WTC11 (cell line): Measurements from ENCODE around the gene MRPS30. TPM values are rescaled to one million over a fixed set of nuclear protein-coding genes. Genes with fewer than 3 reads are reported as not detected.

Source experiments
- ATF1 ChIP-seq: sonication (generic); formaldehyde crosslinking; IDR thresholded peaks from 2 replicates; pipeline ENCODE4 v1.8.1; 2023; ENCODE audit warnings: mild to moderate bottlenecking, moderate library complexity, missing genetic modification reagents
- ELF4 ChIP-seq: sonication (generic); formaldehyde crosslinking; IDR thresholded peaks from 2 replicates; pipeline ENCODE4 v1.8.1; 2022; ENCODE audit warnings: low read depth, mild to moderate bottlenecking, moderate library complexity, missing genetic modification reagents
- ESRRA ChIP-seq: sonication (generic); formaldehyde crosslinking; IDR thresholded peaks from 2 replicates; pipeline ENCODE4 v1.8.1; 2022; ENCODE audit warnings: mild to moderate bottlenecking, missing genetic modification reagents, borderline replicate concordance
- ETV6 ChIP-seq: sonication (generic); formaldehyde crosslinking; IDR thresholded peaks from 2 replicates; pipeline ENCODE4 v1.8.1; 2022; ENCODE audit warnings: mild to moderate bottlenecking, missing genetic modification reagents
- FOXK1 ChIP-seq: sonication (generic); formaldehyde crosslinking; IDR thresholded peaks from 2 replicates; pipeline ENCODE4 v1.8.0; 2022; ENCODE audit warnings: mild to moderate bottlenecking, moderate library complexity, missing genetic modification reagents
- GRHL2 ChIP-seq: fragments of 250-450 bp; sonication (Bioruptor Pico); IDR thresholded peaks from 2 replicates; pipeline ENCODE4 v1.8.0; 2022; ENCODE audit warnings: mild to moderate bottlenecking, moderate library complexity; ENCODE audit not compliant: insufficient replicate concordance, severe bottlenecking
- GTF2I ChIP-seq: fragments of 250-450 bp; sonication (Bioruptor Pico); conservative IDR thresholded peaks from 2 replicates; pipeline ENCODE4 v1.4.0; 2021; ENCODE audit warnings: mild to moderate bottlenecking
- HMGA2 ChIP-seq: fragments of 250-450 bp; sonication (Bioruptor Pico); IDR thresholded peaks from 2 replicates; pipeline ENCODE4 v1.4.0; 2021; ENCODE audit warnings: mild to moderate bottlenecking, moderate library complexity
- KAT7 ChIP-seq: sonication (generic); formaldehyde crosslinking; IDR thresholded peaks from 2 replicates; pipeline ENCODE4 v1.8.1; 2023; ENCODE audit warnings: missing genetic modification reagents, mild to moderate bottlenecking, borderline replicate concordance
- NFATC4 ChIP-seq: fragments of 250-450 bp; sonication (Bioruptor Pico); IDR thresholded peaks from 2 replicates; pipeline ENCODE4 v1.9.0; 2021; ENCODE audit warnings: mild to moderate bottlenecking
- TCF7 ChIP-seq: sonication (generic); formaldehyde crosslinking; IDR thresholded peaks from 2 replicates; pipeline ENCODE4 v1.8.0; 2022; ENCODE audit warnings: mild to moderate bottlenecking, low read depth, missing genetic modification reagents, moderate library complexity
- ZNF423 ChIP-seq: fragments of 250-450 bp; sonication (Bioruptor Pico); IDR thresholded peaks from 2 replicates; pipeline ENCODE4 v2.1.2; 2022; ENCODE audit warnings: mild to moderate bottlenecking, moderate library complexity
- total RNA-seq: library from RNA; stranded (reverse); gene quantifications from 3 replicates; pipeline ENCODE4 v1.2.3, GENCODE V29; 2021
- TF ChIP-seq, protein P1 (sequence below): sonication (generic); formaldehyde crosslinking; IDR thresholded peaks from 2 replicates; pipeline ENCODE4 v1.8.1; 2023; ENCODE audit warnings: mild to moderate bottlenecking, moderate library complexity, missing genetic modification reagents
- TF ChIP-seq, protein P2 (sequence below): sonication (generic); formaldehyde crosslinking; IDR thresholded peaks from 2 replicates; pipeline ENCODE4 v1.8.0; 2022; ENCODE audit warnings: mild to moderate bottlenecking, missing genetic modification reagents
- TF ChIP-seq, protein P3 (sequence below): sonication (generic); formaldehyde crosslinking; IDR thresholded peaks from 2 replicates; pipeline ENCODE4 v1.8.1; 2022; ENCODE audit warnings: mild to moderate bottlenecking, moderate library complexity, missing genetic modification reagents
- TF ChIP-seq, protein P4 (sequence below): fragments of 200-600 bp; IDR thresholded peaks from 2 replicates; pipeline ENCODE4 v1.8.0; 2022; ENCODE audit warnings: antibody characterized with exemption
- TF ChIP-seq, protein P5 (sequence below): sonication (generic); formaldehyde crosslinking; IDR thresholded peaks from 2 replicates; pipeline ENCODE4 v1.8.1; 2023; ENCODE audit warnings: mild to moderate bottlenecking, missing genetic modification reagents
- TF ChIP-seq, protein P6 (sequence below): sonication (generic); formaldehyde crosslinking; IDR thresholded peaks from 2 replicates; pipeline ENCODE4 v1.8.1; 2023; ENCODE audit warnings: mild to moderate bottlenecking, missing genetic modification reagents, moderate library complexity
- TF ChIP-seq, protein P7 (sequence below): sonication (generic); formaldehyde crosslinking; IDR thresholded peaks from 2 replicates; pipeline ENCODE4 v1.8.1; 2022; ENCODE audit warnings: low read depth, mild to moderate bottlenecking, moderate library complexity, missing genetic modification reagents, borderline replicate concordance

Gene MRPS30
- total RNA-seq, 1 experiment from 2014 or later = 83.9 TPM

DNA sequence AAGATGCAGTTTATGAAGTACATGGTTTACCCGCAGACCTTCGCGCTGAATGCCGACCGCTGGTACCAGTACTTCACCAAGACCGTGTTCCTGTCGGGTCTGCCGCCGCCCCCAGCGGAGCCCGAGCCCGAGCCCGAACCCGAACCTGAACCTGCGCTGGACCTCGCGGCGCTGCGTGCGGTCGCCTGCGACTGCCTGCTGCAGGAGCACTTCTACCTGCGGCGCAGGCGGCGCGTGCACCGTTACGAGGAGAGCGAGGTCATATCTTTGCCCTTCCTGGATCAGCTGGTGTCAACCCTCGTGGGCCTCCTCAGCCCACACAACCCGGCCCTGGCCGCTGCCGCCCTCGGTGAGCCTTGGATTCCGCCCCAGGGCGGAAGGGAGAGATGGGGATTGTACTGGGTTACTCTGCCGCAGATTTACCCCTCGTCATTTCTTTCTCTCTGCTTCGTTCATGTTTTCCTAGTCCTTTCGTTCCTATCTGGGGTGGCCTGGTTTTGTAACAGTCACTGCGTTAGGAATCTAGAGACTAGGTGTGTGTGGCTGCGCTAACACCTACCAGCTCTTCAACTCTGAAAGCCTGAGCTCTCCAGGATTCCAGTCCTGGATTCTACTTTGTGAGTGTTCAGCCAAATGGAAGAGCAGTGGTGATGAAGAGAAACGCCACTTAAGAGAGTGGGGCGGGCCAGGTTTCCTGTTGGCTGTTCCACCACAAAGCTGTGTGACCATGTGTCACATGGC lies 638 bp downstream of the MRPS30 start (continued):
- TF ChIP-seq, protein P1, sequence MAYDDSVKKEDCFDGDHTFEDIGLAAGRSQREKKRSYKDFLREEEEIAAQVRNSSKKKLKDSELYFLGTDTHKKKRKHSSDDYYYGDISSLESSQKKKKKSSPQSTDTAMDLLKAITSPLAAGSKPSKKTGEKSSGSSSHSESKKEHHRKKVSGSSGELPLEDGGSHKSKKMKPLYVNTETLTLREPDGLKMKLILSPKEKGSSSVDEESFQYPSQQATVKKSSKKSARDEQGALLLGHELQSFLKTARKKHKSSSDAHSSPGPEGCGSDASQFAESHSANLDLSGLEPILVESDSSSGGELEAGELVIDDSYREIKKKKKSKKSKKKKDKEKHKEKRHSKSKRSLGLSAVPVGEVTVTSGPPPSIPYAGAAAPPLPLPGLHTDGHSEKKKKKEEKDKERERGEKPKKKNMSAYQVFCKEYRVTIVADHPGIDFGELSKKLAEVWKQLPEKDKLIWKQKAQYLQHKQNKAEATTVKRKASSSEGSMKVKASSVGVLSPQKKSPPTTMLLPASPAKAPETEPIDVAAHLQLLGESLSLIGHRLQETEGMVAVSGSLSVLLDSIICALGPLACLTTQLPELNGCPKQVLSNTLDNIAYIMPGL (CRISPR knock-in tag) = 0 out of 2 replicates have a peak, but pooled peaks have one; percentile 79
- TF ChIP-seq, protein P2, sequence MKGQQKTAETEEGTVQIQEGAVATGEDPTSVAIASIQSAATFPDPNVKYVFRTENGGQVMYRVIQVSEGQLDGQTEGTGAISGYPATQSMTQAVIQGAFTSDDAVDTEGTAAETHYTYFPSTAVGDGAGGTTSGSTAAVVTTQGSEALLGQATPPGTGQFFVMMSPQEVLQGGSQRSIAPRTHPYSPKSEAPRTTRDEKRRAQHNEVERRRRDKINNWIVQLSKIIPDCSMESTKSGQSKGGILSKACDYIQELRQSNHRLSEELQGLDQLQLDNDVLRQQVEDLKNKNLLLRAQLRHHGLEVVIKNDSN (CRISPR knock-in tag) = no peak
- TF ChIP-seq, protein P3, sequence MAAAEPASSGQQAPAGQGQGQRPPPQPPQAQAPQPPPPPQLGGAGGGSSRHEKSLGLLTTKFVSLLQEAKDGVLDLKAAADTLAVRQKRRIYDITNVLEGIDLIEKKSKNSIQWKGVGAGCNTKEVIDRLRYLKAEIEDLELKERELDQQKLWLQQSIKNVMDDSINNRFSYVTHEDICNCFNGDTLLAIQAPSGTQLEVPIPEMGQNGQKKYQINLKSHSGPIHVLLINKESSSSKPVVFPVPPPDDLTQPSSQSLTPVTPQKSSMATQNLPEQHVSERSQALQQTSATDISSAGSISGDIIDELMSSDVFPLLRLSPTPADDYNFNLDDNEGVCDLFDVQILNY (CRISPR knock-in tag) = no peak
- TF ChIP-seq ETV6 (CRISPR knock-in tag) (no peak), NFATC4 (CRISPR knock-in tag) (no peak), FOXK1 (CRISPR knock-in tag) (no peak), ATF1 (peak; percentile 71; the same call in 1 of the 2 replicates), ELF4 (no peak), GRHL2 (CRISPR knock-in tag) (no peak), KAT7 (CRISPR knock-in tag) (peak; percentile 49; the same call in 1 of the 2 replicates), ZNF423 (CRISPR knock-in tag) (no peak), GTF2I (CRISPR knock-in tag) (no peak), HMGA2 (no peak), TCF7 (CRISPR knock-in tag) (no peak), ESRRA (CRISPR knock-in tag) (0 out of 2 replicates have a peak, but pooled peaks have one; percentile 7)
- TF ChIP-seq, protein P4, sequence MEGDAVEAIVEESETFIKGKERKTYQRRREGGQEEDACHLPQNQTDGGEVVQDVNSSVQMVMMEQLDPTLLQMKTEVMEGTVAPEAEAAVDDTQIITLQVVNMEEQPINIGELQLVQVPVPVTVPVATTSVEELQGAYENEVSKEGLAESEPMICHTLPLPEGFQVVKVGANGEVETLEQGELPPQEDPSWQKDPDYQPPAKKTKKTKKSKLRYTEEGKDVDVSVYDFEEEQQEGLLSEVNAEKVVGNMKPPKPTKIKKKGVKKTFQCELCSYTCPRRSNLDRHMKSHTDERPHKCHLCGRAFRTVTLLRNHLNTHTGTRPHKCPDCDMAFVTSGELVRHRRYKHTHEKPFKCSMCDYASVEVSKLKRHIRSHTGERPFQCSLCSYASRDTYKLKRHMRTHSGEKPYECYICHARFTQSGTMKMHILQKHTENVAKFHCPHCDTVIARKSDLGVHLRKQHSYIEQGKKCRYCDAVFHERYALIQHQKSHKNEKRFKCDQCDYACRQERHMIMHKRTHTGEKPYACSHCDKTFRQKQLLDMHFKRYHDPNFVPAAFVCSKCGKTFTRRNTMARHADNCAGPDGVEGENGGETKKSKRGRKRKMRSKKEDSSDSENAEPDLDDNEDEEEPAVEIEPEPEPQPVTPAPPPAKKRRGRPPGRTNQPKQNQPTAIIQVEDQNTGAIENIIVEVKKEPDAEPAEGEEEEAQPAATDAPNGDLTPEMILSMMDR = no peak
- TF ChIP-seq, protein P5, sequence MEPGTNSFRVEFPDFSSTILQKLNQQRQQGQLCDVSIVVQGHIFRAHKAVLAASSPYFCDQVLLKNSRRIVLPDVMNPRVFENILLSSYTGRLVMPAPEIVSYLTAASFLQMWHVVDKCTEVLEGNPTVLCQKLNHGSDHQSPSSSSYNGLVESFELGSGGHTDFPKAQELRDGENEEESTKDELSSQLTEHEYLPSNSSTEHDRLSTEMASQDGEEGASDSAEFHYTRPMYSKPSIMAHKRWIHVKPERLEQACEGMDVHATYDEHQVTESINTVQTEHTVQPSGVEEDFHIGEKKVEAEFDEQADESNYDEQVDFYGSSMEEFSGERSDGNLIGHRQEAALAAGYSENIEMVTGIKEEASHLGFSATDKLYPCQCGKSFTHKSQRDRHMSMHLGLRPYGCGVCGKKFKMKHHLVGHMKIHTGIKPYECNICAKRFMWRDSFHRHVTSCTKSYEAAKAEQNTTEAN (CRISPR knock-in tag) = no peak
- TF ChIP-seq, protein P6, sequence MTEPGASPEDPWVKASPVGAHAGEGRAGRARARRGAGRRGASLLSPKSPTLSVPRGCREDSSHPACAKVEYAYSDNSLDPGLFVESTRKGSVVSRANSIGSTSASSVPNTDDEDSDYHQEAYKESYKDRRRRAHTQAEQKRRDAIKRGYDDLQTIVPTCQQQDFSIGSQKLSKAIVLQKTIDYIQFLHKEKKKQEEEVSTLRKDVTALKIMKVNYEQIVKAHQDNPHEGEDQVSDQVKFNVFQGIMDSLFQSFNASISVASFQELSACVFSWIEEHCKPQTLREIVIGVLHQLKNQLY (CRISPR knock-in tag) = no peak
- TF ChIP-seq, protein P7, sequence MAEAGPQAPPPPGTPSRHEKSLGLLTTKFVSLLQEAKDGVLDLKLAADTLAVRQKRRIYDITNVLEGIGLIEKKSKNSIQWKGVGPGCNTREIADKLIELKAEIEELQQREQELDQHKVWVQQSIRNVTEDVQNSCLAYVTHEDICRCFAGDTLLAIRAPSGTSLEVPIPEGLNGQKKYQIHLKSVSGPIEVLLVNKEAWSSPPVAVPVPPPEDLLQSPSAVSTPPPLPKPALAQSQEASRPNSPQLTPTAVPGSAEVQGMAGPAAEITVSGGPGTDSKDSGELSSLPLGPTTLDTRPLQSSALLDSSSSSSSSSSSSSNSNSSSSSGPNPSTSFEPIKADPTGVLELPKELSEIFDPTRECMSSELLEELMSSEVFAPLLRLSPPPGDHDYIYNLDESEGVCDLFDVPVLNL (CRISPR knock-in tag) = 0 out of 2 replicates have a peak, but pooled peaks have one; percentile 21
- TF ChIP-seq, all 79 proteins: peak for 7
